Measurements from ENCODE around the gene GALNT10.

GALNT10 gene

DNA sequence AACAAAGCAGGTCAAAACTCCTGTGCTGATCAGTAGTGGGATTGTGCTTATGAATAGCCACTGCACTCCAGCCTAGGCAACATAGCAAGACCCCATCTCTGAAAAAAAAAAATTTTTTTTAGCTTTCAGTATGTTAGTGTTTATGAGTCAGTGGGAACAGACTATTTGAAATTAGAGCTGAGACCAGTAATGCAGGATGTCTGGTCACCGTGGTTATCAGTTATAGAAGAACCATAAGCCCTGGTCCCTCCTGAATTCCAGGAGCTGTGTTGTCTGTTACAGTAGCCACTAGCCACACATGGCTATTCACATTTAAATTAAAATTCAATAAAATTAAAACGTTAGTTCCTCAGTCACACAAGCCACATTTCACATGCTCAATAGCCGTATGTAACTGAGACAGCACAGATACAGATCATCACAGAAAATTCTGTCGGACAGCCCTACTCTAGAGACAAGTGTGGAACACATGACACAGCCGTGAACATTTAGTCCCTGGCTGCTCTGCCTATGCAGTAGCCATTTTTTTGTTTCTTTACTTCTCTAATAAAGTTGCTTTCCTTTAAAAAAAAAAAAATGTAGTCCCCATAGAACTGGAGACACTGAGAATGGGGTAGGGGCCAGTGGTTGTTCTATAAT, 159.2 kb downstream of the GALNT10 start:
- no peaks in the 10 kb centered on the region for H3K9me3 Mint-ChIP-seq
- peak overlapping the region in 1 of 3 experiments; percentile 87 for H3K27ac Mint-ChIP-seq
- H3K4me3 Mint-ChIP-seq: no peak overlapping the region
- peaks cover 4% of the 10 kb centered on the region for H3K27me3 Mint-ChIP-seq (ENCODE audit: low read depth)
- peaks cover 6% of the 10 kb centered on the region for H3K4me1 Mint-ChIP-seq
- TF ChIP-seq, protein P1, sequence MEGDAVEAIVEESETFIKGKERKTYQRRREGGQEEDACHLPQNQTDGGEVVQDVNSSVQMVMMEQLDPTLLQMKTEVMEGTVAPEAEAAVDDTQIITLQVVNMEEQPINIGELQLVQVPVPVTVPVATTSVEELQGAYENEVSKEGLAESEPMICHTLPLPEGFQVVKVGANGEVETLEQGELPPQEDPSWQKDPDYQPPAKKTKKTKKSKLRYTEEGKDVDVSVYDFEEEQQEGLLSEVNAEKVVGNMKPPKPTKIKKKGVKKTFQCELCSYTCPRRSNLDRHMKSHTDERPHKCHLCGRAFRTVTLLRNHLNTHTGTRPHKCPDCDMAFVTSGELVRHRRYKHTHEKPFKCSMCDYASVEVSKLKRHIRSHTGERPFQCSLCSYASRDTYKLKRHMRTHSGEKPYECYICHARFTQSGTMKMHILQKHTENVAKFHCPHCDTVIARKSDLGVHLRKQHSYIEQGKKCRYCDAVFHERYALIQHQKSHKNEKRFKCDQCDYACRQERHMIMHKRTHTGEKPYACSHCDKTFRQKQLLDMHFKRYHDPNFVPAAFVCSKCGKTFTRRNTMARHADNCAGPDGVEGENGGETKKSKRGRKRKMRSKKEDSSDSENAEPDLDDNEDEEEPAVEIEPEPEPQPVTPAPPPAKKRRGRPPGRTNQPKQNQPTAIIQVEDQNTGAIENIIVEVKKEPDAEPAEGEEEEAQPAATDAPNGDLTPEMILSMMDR (IDR thresholded peaks at IDR 0.05; ENCODE audit: unreplicated experiment in 3 of 3): no peak
- no peaks in the 10 kb centered on the region for H3K36me3 Mint-ChIP-seq (ENCODE audit: low read depth)

DNA sequence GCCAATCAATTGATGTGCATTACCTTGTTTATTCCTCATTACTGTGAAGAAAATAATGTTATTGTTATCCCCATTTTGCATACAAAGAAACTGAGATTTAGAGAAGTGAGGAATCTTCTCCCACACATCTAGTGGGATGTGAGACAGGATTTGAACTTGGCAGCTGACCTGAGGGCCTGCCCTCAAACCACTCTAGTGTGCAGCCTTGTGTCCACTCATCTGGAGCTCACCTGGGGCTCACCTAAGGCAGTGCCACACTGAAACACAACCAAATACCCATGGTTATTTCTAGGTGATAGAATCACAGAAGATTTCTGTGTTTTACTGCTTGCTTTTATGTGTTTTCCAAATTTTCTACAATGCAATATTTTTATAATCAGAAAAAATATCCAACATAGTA, 160.6 kb downstream of the GALNT10 start:
- no peaks in the 10 kb centered on the region for H3K36me3 Mint-ChIP-seq (ENCODE audit: low read depth)

DNA sequence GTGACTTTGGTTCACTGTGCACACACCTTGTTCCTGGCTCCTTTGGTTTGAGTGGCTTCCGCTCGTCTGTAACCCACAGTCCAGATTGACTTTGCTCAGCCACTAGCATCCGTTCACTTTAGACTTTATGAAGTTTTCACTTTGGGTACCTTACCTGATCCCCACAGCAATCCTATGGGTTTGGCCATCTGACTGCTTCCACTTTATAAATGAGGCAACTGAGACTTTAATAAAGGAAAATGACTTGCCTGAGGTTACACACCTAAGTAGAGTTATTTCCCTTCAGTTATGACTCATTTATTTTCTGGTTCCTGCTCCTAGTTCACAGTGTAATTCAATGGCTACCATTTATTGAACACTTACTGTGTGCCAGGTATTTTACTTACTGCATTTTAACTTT, 161.0 kb downstream of the GALNT10 start:
- H3K27ac Mint-ChIP-seq: peak overlapping the region in 2 of 3 experiments; percentile 36 to 61
- no peaks in the 10 kb centered on the region for H3K36me3 Mint-ChIP-seq (ENCODE audit: low read depth)
- peaks cover 4% of the 10 kb centered on the region for H3K27me3 Mint-ChIP-seq (ENCODE audit: low read depth)
- TF ChIP-seq, protein P1 (IDR thresholded peaks at IDR 0.05; ENCODE audit: unreplicated experiment in 3 of 3): no peak
- peaks cover 22% of the 10 kb centered on the region for H3K4me1 Mint-ChIP-seq
- H3K4me3 Mint-ChIP-seq: no peak overlapping the region
- H3K9me3 Mint-ChIP-seq: no peaks in the 10 kb centered on the region

More for the DNA sequence above, 160.6 kb downstream of the GALNT10 start:
- H3K27me3 Mint-ChIP-seq (ENCODE audit: low read depth): peaks cover 4% of the 10 kb centered on the region
- H3K4me1 Mint-ChIP-seq: peaks cover 20% of the 10 kb centered on the region
- H3K4me3 Mint-ChIP-seq: no peak overlapping the region
- H3K9me3 Mint-ChIP-seq: no peaks in the 10 kb centered on the region
- H3K27ac Mint-ChIP-seq: peak overlapping the region in 1 of 3 experiments; percentile 87
- TF ChIP-seq, protein P1 (IDR thresholded peaks at IDR 0.05; ENCODE audit: unreplicated experiment in 3 of 3): no peak

DNA sequence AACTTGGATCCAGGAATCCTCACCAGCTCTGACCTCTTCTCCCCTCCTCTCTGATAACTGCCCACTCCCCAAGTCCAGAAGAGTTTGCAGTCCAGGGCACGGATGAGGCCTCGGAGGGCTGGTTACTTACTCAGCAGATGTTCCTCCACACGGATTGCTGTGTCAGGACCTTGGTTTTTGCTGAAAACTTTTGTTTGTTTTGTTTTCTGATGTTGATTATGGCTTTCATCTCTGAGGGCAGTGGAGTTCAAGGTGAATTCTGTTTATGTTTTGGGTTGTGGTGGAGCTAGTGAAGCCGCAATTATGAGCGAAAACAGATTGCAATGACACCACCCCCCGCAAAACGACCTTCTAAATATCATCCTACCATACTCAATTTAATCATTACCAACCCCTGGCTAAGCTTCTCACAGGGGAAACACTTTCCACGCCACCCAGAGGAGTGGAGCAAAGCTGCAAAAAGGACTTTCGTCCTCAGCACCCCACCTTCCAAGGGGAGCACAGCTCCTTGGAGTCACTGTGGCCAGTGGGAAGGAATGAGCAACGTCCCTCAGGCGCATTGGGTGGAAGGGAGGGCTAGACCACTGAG, 162.5 kb downstream of the GALNT10 start:
- TF ChIP-seq, protein P1 (IDR thresholded peaks at IDR 0.05; ENCODE audit: unreplicated experiment in 3 of 3): no peak
- Mint-ChIP-seq H3K27me3 (ENCODE audit: low read depth) (peaks cover 4% of the 10 kb centered on the region), H3K4me3 (no peak overlapping the region), H3K36me3 (ENCODE audit: low read depth) (no peaks in the 10 kb centered on the region), H3K4me1 (peaks cover 35% of the 10 kb centered on the region), H3K27ac (peak overlapping the region in 2 of 3 experiments; percentile 32 to 93), H3K9me3 (no peaks in the 10 kb centered on the region)

DNA sequence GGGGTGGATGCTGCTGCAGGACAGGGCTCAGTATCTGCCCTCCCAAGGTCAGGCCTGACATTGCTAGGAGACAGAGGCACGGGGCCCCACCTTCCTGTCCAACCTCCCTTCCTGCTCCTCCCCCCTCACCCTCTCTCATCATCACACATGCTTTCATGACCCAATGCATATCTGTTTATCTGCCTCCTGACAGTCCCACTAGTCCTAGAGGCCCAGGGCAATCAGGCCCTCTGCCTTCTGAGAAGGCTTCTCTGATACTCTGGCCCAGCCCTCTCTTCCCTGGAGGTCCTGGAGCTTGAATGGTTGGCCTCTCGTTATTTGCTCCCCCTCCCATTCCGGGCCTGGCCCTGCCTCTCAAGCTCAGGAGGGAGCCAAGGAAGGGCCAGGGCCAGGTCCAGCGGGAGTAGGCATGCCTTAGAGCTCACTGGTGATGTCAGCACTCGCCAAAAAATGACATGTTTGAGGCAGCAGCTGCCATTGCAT, 164.6 kb downstream of the GALNT10 start:
- TF ChIP-seq, protein P1 (IDR thresholded peaks at IDR 0.05; ENCODE audit: unreplicated experiment in 3 of 3): no peak
- H3K9me3 Mint-ChIP-seq: no peaks in the 10 kb centered on the region
- H3K27me3 Mint-ChIP-seq (ENCODE audit: low read depth): peaks cover 7% of the 10 kb centered on the region
- H3K27ac Mint-ChIP-seq: peak overlapping the region in 1 of 3 experiments; percentile 93
- no peak overlapping the region for H3K4me3 Mint-ChIP-seq
- peaks cover 47% of the 10 kb centered on the region for H3K4me1 Mint-ChIP-seq
- no peaks in the 10 kb centered on the region for H3K36me3 Mint-ChIP-seq (ENCODE audit: low read depth)
